SU-DHL-6 (cell line): ENCODE data around the gene PFN1.

ENCODE experiments used
- EZH2phosphoT487 ChIP-seq: fragments of 200-600 bp; sonication (generic), shearing (Covaris generic); conservative IDR thresholded peaks from 2 replicates; pipeline ENCODE4 v1.6.1; 2018; ENCODE audit warnings: mild to moderate bottlenecking, antibody characterized with exemption, low read length, moderate library complexity, mixed read lengths
- TF ChIP-seq, protein P1 (sequence below): fragments of 200-600 bp; sonication (generic); IDR thresholded peaks from one replicate; pipeline ENCODE4 v1.5.1; 2017; ENCODE audit warnings: antibody characterized with exemption, mild to moderate bottlenecking, low read length, moderate library complexity; ENCODE audit not compliant: insufficient read depth, poor library complexity, severe bottlenecking

DNA sequence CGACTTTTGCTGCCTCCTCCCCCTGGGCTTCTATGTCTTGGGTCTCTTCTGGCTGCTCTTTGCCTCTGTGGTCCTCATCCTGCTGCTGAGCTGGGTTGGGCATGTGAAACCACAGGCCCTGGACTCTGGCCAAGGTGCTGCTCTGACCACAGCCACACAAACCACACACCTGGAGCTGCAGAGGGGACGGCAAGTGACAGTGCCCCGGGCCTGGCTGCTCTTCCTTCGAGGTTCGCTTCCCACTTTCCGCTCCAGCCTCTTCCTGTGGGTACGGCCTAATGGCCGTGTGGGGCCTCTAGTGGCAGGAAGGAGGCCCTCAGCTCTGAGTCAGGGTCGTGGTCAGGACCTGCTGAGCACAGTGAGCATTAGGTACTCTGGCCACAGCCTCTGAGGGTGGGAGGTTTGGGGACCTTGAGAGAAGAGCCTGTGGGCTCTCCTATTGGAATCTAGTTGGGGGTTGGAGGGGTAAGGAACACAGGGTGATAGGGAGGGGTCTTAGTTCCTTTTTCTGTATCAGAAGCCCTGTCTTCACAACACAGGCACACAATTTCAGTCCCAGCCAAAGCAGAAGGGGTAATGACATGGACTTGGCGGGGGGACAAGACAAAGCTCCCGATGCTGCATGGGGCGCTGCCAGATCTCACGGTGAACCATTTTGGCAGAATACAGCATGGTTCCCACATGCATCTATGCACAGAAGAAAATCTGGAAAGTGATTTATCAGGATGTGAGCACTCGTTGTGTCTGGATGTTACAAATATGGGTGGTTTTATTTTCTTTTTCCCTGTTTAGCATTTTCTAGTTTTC lies 14.0 kb downstream of the PFN1 start:
- TF ChIP-seq, protein P1, sequence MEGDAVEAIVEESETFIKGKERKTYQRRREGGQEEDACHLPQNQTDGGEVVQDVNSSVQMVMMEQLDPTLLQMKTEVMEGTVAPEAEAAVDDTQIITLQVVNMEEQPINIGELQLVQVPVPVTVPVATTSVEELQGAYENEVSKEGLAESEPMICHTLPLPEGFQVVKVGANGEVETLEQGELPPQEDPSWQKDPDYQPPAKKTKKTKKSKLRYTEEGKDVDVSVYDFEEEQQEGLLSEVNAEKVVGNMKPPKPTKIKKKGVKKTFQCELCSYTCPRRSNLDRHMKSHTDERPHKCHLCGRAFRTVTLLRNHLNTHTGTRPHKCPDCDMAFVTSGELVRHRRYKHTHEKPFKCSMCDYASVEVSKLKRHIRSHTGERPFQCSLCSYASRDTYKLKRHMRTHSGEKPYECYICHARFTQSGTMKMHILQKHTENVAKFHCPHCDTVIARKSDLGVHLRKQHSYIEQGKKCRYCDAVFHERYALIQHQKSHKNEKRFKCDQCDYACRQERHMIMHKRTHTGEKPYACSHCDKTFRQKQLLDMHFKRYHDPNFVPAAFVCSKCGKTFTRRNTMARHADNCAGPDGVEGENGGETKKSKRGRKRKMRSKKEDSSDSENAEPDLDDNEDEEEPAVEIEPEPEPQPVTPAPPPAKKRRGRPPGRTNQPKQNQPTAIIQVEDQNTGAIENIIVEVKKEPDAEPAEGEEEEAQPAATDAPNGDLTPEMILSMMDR, result no peak
- TF ChIP-seq EZH2phosphoT487, result no peak
